HUES6 (cell line): ENCODE data around the gene EFCAB11.
"Not testable (repeated sequence)": the region's sequence is repeated elsewhere in the genome, so short reads cannot be mapped to it uniquely, and the experiment has no call there.

ENCODE experiments used
- H3K27ac ChIP-seq: 2 replicates; pipeline ENCODE4 v1.7.0; 2013; ENCODE audit warnings: low read depth, mild to moderate bottlenecking, low read length, inconsistent platforms
- H3K27me3 ChIP-seq: 2 replicates; pipeline ENCODE4 v1.6.1; 2013; ENCODE audit warnings: low read length; ENCODE audit not compliant: control insufficient read depth, insufficient read depth
- H3K36me3 ChIP-seq: 2 replicates; pipeline ENCODE4 v1.6.1; 2013; ENCODE audit warnings: low read length; ENCODE audit not compliant: control insufficient read depth, insufficient read depth
- H3K4me1 ChIP-seq: 2 replicates; pipeline ENCODE4 v1.6.1; 2013; ENCODE audit warnings: low read length; ENCODE audit not compliant: control insufficient read depth, insufficient read depth
- H3K4me3 ChIP-seq: 2 replicates; pipeline ENCODE4 v1.5.1; 2013; ENCODE audit warnings: low read depth, low read length
- H3K9ac ChIP-seq: one replicate; pipeline ENCODE4 v1.6.1; 2013; ENCODE audit warnings: mild to moderate bottlenecking, low read length
- H3K9me3 ChIP-seq: 2 replicates; pipeline ENCODE4 v1.6.1; 2013; ENCODE audit warnings: low read depth, low read length; ENCODE audit not compliant: control insufficient read depth, insufficient read depth

The EFCAB11 gene

DNA sequence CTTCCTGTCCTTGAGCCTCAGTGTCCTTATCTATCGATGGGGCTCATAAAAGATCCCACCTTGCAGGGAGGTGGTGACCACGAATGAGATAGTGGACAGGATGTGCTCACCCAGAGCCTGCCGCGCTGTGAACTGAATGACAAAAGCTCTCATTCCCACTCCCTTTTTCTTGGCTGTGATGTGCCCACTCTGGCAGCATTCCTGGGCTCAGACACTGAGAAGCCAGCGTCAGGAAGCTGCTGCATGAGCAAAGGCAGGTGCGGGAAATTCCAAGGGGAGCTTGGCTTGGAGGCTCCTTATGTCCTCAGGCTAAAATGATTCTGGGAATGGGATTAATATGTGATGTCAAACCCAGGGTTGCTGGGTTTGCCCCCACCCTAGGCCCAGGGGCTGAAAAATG lies 61.6 kb downstream of the EFCAB11 start:
- H3K27ac ChIP-seq = no peak overlapping the region
- H3K4me3 ChIP-seq = no peak overlapping the region
- H3K27me3 ChIP-seq = no peaks in the 10 kb centered on the region
- H3K36me3 ChIP-seq = no peaks in the 10 kb centered on the region
- H3K9ac ChIP-seq = no peak overlapping the region
- H3K9me3 ChIP-seq = no peaks in the 10 kb centered on the region; the same call in 1 of the 2 replicates
- H3K4me1 ChIP-seq = no peaks in the 10 kb centered on the region

GRCh38 chr14:89891721-89892120 lies 62.8 kb downstream of the EFCAB11 start:
- H3K4me1 ChIP-seq, H3K9ac ChIP-seq, H3K27ac ChIP-seq, H3K9me3 ChIP-seq, H3K27me3 ChIP-seq, H3K36me3 ChIP-seq, H3K4me3 ChIP-seq: not testable (repeated sequence)

DNA sequence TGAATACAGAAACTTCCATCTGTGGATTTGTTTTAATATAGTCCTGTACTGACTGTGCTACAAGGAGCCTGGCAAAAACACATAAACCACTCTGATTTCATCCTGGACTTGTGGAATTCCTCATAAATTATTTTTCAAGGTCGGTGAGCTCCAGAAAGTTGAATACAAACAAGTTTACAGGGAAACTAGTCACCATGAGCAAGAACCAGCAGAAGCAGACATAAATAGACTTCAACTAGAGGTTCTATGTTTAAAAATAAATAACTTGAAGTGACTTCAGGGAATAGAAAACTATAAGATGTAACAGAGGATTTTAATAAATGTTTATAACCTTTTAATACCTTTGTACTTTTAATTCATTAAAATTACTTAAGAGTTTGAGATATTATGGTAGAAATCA lies 63.5 kb downstream of the EFCAB11 start:
- Histone ChIP-seq H3K36me3 (no peaks in the 10 kb centered on the region), H3K27me3 (no peaks in the 10 kb centered on the region), H3K4me1 (no peaks in the 10 kb centered on the region), H3K27ac (no peak overlapping the region), H3K9ac (no peak overlapping the region), H3K4me3 (no peak overlapping the region), H3K9me3 (no peaks in the 10 kb centered on the region; the same call in 1 of the 2 replicates)

GRCh38 chr14:89890589-89890988 lies 63.9 kb downstream of the EFCAB11 start:
- no peak overlapping the region for H3K27ac ChIP-seq
- H3K4me3 ChIP-seq = no peak overlapping the region
- H3K27me3 ChIP-seq = no peaks in the 10 kb centered on the region
- H3K9me3 ChIP-seq = no peaks in the 10 kb centered on the region; the same call in 1 of the 2 replicates
- H3K4me1 ChIP-seq = no peaks in the 10 kb centered on the region
- no peaks in the 10 kb centered on the region for H3K36me3 ChIP-seq
- no peak overlapping the region for H3K9ac ChIP-seq

DNA sequence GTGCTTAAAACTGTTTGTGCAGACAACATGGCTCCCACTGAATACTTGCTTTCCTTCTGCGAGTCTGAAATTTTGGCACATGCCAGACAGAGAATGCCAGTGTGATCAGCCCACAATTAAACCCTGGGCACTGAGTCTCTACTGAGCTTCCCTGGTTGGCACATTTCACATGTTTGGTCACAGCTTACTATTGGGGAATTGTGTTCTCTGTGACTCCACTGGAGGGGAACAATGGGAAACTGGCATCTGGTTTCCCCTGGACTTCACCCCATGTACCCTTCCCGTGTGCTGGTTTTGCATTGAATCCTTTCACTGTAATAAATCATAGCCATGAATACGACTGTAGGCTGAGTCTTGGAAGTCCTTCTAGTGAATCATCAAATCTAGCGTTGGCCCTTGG lies 64.9 kb downstream of the EFCAB11 start:
- H3K27ac ChIP-seq = no peak overlapping the region
- no peaks in the 10 kb centered on the region; the same call in 1 of the 2 replicates for H3K9me3 ChIP-seq
- no peaks in the 10 kb centered on the region for H3K4me1 ChIP-seq
- no peak overlapping the region for H3K9ac ChIP-seq
- H3K36me3 ChIP-seq = no peaks in the 10 kb centered on the region
- H3K4me3 ChIP-seq = no peak overlapping the region
- no peaks in the 10 kb centered on the region for H3K27me3 ChIP-seq

- Histone ChIP-seq H3K9me3 (no peaks in the 10 kb centered on the region), H3K4me1 (no peaks in the 10 kb centered on the region), H3K27me3 (no peaks in the 10 kb centered on the region), H3K27ac (no peak overlapping the region), H3K4me3 (no peak overlapping the region), H3K36me3 (no peaks in the 10 kb centered on the region), H3K9ac (no peak overlapping the region)
Measured at GRCh38 chr14:89884761-89885160, 69.8 kb downstream of the EFCAB11 start.

- no peaks in the 10 kb centered on the region for H3K27me3 ChIP-seq
- no peaks in the 10 kb centered on the region for H3K36me3 ChIP-seq
- H3K9me3 ChIP-seq = no peaks in the 10 kb centered on the region
- H3K4me3 ChIP-seq = no peak overlapping the region
- no peak overlapping the region for H3K27ac ChIP-seq
- no peak overlapping the region for H3K9ac ChIP-seq
- H3K4me1 ChIP-seq = no peaks in the 10 kb centered on the region
Measured at GRCh38 chr14:89881839-89882238, 72.7 kb downstream of the EFCAB11 start.

DNA sequence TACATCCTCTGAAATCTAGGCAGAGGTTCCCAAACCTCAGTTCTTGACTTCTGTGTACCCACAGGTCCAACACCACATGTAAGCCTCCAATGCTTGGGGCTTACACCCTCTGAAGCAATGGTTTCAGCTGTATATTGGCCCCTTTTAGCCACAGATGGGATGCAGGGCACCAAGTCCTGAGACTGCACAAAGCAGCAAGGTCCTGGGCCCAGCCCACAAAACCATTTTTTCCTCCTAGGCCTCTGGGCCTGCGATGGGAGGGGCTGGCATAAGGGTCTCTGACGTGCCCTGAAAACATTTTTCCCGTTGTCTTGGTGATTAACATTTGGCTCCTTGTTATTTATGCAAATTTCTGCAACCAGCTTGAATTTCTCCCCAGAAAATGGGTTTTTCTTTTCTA lies 80.4 kb downstream of the EFCAB11 start:
- H3K27me3 ChIP-seq, H3K4me1 ChIP-seq, H3K27ac ChIP-seq, H3K36me3 ChIP-seq, H3K4me3 ChIP-seq, H3K9ac ChIP-seq: not testable (repeated sequence)
- peaks cover 35% of the 10 kb centered on the region for H3K9me3 ChIP-seq

DNA sequence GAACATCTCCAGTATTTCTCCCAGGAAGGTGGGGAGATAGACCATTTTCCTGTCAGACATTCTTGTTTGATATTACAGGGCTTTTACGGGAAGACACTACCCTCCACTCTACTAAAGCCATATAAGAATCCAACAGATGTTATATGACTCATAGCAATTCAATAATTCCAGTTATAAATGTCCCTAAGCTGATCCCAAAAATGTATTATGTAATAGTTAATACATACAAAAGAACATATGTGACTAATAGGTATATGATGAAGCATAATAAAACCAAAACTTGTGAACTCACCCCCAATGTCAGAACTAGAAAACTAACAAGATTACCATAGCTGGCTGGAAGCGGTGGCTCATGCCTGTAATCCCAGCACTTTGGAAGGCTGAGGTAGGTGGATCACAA lies 84.2 kb downstream of the EFCAB11 start:
- no peak overlapping the region for H3K27ac ChIP-seq
- 0 out of 2 replicates have a peak, but pooled peaks cover 3% of the 10 kb centered on the region for H3K36me3 ChIP-seq
- H3K9ac ChIP-seq = no peak overlapping the region
- no peaks in the 10 kb centered on the region for H3K27me3 ChIP-seq
- no peaks in the 10 kb centered on the region for H3K4me1 ChIP-seq
- H3K4me3 ChIP-seq = no peak overlapping the region
- H3K9me3 ChIP-seq = peaks cover 44% of the 10 kb centered on the region

DNA sequence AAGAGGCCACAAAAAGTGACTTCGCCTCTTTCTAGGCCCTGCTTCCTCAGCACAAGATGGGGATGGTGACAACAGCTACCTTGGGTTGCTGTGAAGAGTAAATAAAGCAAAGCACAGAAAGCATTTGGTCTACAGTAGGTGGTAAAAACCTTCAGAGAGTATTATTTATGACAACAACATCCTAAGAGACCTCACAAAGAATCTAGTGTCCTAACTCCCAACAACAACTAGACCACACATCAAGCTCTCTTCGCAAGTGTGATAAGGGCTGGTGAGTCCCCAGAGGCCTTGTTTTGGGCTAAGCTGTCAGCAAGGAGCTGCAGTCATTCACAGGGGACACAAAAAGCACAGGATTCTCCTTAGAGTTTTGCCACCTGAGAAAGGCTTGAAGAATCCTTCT lies 84.9 kb downstream of the EFCAB11 start:
- Histone ChIP-seq H3K36me3 (0 out of 2 replicates have a peak, but pooled peaks cover 3% of the 10 kb centered on the region), H3K27ac (no peak overlapping the region), H3K9me3 (peaks cover 38% of the 10 kb centered on the region), H3K4me3 (no peak overlapping the region), H3K27me3 (no peaks in the 10 kb centered on the region), H3K4me1 (no peaks in the 10 kb centered on the region), H3K9ac (no peak overlapping the region)

DNA sequence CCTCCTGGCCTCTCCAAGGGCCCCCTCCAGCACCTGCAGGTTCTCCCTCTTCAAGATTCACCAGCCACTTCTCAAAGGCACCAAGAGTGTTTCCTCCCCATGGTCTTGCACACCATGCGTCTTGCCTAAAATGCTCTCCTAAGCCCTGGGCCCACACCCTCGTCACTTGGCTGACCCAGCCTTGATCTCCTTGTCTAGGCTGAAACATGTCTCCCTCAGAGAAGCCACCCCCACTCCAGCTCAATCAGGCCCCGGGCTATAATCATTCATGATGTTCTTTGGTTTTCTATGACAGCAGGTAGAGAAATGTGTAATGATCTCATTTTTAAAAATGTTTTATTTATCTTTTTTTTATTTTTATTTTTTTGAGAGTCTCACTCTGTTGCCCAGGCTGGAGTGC lies 88.1 kb downstream of the EFCAB11 start:
- H3K9ac ChIP-seq = no peak overlapping the region
- H3K9me3 ChIP-seq = peaks cover 16% of the 10 kb centered on the region
- 0 out of 2 replicates have a peak, but pooled peaks cover 3% of the 10 kb centered on the region for H3K36me3 ChIP-seq
- no peaks in the 10 kb centered on the region for H3K4me1 ChIP-seq
- H3K27ac ChIP-seq = no peak overlapping the region
- no peak overlapping the region for H3K4me3 ChIP-seq
- H3K27me3 ChIP-seq = no peaks in the 10 kb centered on the region

DNA sequence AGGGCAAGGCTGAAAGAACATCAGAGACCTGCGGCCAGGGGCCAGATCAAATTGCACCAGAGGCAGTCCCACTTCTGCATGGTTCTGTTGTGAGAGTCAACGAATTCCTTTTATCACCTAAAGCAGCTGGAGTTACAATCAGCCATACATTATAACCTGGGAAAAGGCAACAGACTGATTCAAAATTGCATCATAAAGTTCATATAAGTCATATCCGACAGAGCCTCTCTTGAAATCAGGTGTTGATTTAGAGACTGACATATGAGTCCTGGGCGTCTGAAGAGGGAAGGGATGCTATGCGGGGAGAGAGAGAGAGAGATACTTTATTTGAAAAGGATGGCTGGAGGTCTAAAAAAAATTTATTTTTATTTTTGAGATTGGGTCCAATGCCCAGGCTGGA lies 89.4 kb downstream of the EFCAB11 start:
- no peak overlapping the region for H3K27ac ChIP-seq
- no peaks in the 10 kb centered on the region for H3K27me3 ChIP-seq
- H3K36me3 ChIP-seq = 0 out of 2 replicates have a peak, but pooled peaks cover 3% of the 10 kb centered on the region
- H3K4me1 ChIP-seq = no peaks in the 10 kb centered on the region
- no peak overlapping the region for H3K4me3 ChIP-seq
- H3K9ac ChIP-seq = no peak overlapping the region
- H3K9me3 ChIP-seq = peaks cover 16% of the 10 kb centered on the region
